K562 (cell line): ENCODE measurements around the gene SPEG. TPM values are rescaled to one million over a fixed set of nuclear protein-coding genes. Genes with fewer than 3 reads are reported as not detected.

ENCODE experiments used
- ADNP ChIP-seq: fragments of 200-800 bp; sonication (Bioruptor generic); IDR thresholded peaks from 2 replicates; pipeline ENCODE4 v1.6.1; 2016; ENCODE audit warnings: missing genetic modification characterization, missing compliant biosample characterization
- CBX2 ChIP-seq: fragments of 200-600 bp; sonication (generic); IDR thresholded peaks from one replicate; pipeline ENCODE4 v1.6.1; 2012; ENCODE audit warnings: mild to moderate bottlenecking, low read length, inconsistent platforms; ENCODE audit not compliant: insufficient read depth, poor library complexity, severe bottlenecking
- CREB1 ChIP-seq, 2 experiments: sonication (generic) in 1 of 2; formaldehyde crosslinking in 1 of 2; IDR thresholded peaks; 2 replicates each; pipeline versions ENCODE4 v1.6.1 to v1.8.0; 2012 to 2022; ENCODE audit warnings: inconsistent platforms in 1 of 2, mild to moderate bottlenecking in 1 of 2, missing genetic modification reagents in 1 of 2, moderate library complexity in 1 of 2
- MAZ ChIP-seq, 2 experiments: fragments of 450-650 bp in 1 of 2; sonication (generic) in 1 of 2; formaldehyde crosslinking; IDR thresholded peaks in 1 of 2; conservative IDR thresholded peaks in 1 of 2; 2 replicates each; pipeline versions ENCODE4 v1.4.0 to v1.5.0; 2020; ENCODE audit warnings: mild to moderate bottlenecking in 1 of 2, missing genetic modification reagents in 1 of 2
- NBN ChIP-seq: fragments of 450-650 bp; IDR thresholded peaks from 2 replicates; pipeline ENCODE4 v1.6.1; 2016; ENCODE audit warnings: low read depth, mild to moderate bottlenecking
- POLR2G ChIP-seq: fragments of 200-400 bp; formaldehyde crosslinking; IDR thresholded peaks from 2 replicates; pipeline ENCODE4 v1.6.1; 2017; ENCODE audit warnings: low read depth, mild to moderate bottlenecking, antibody characterized with exemption, low read length, moderate library complexity
- POLR2H ChIP-seq: IDR thresholded peaks from 2 replicates; pipeline ENCODE4 v1.6.1; 2016; ENCODE audit warnings: missing genetic modification characterization, low read depth, mild to moderate bottlenecking, control low read depth, missing compliant biosample characterization, moderate library complexity
- SP2 ChIP-seq: IDR thresholded peaks from 2 replicates; pipeline ENCODE4 v1.6.1; 2011; ENCODE audit warnings: mild to moderate bottlenecking, low read depth, low read length, moderate library complexity; ENCODE audit not compliant: poor library complexity, severe bottlenecking; ENCODE audit errors: extremely low read depth
- TARDBP ChIP-seq: fragments of 450-650 bp; IDR thresholded peaks from 2 replicates; pipeline ENCODE4 v1.6.1; 2016
- polyA plus RNA-seq, 8 experiments: library from polyadenylated mRNA; depleted of rRNA in 4 of 8; stranded (reverse) in 5 of 8; unstranded in 3 of 8; fragments of >200 nt; fragmentation: Nextera tagmentation in 2 of 8; fragmentation: Illumina TruSeq in 1 of 8; extraction: Ambion mirVana in 2 of 8; extraction: Trizol in 1 of 8; gene quantifications; 2 replicates each; pipeline versions ENCODE4 v1.2.1 to v1.2.3, GENCODE V29; 2011 to 2014; ENCODE audit warnings: inconsistent platforms in 1 of 8, missing spikeins in 1 of 8
- total RNA-seq, 7 experiments: library from RNA; depleted of rRNA in 6 of 7; stranded (reverse); fragments of >200 nt in 6 of 7; fragmentation: Illumina TruSeq in 2 of 7; extraction: Trizol in 2 of 7; gene quantifications; 2 replicates each; pipeline versions ENCODE4 v1.2.1 to v1.2.3, GENCODE V29; 2011 to 2021; ENCODE audit warnings: low replicate concordance in 1 of 7
- TF ChIP-seq, protein P1 (sequence below): sonication (generic); formaldehyde crosslinking; IDR thresholded peaks from 2 replicates; pipeline ENCODE4 v1.9.0; 2022; ENCODE audit warnings: mild to moderate bottlenecking, missing genetic modification reagents
- TF ChIP-seq, protein P2 (sequence below): fragments of 200-800 bp; sonication (Bioruptor generic); IDR thresholded peaks from 2 replicates; pipeline ENCODE4 v1.6.1; 2017; ENCODE audit warnings: missing genetic modification characterization, missing compliant biosample characterization
- TF ChIP-seq, protein P3 (sequence below): fragments of 450-650 bp; IDR thresholded peaks from 2 replicates; pipeline ENCODE4 v1.6.1; 2016; ENCODE audit warnings: mild to moderate bottlenecking, moderate library complexity

Gene SPEG
- total and polyA plus RNA-seq, 9 of the 15 experiments (the other 6 are each of a cell fraction or from before 2014, with no cell fraction given): 0.49 to 8.7 (median 3.0) TPM

DNA sequence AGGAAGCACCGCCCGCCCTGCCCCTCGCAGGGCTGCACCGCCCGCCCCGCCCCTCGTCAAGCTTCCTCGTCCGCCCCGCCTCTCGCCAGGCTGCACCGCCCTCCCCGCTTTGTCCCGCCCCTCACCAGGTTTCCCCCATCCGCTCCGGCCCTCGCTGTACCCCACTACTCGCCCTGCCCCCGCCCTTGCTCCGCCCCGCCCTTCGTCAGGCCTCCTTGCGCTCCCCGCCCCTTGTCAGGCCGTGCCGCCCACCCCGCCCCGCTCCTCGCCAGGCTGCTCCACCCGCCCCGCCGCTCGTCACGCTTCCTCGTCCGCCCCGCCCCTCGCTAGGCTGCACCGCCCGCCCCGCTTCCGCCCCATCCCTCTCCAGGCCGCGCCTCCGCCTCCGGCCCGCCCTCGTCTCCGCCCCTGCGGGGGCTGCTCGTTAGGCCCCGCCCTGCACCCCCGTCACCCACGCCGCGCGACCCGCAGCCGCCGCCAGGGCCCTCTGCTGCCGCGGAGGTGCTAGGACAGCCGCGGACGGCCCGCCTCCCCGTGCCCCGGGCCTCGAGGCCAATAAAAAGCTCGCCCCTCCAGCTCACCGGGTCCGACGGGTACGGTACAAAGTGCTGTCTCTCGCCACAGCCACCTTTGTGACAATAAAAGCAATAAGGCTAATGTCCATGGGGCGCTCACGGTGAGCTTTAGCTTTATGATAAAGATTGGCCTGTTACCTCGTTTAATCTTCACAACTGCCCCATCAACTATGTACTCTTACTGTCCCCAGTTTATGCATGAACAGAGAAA, 46.3 kb upstream of the SPEG start (continued):
- no peak for TF ChIP-seq POLR2H (tag)
- TF ChIP-seq, protein P1, sequence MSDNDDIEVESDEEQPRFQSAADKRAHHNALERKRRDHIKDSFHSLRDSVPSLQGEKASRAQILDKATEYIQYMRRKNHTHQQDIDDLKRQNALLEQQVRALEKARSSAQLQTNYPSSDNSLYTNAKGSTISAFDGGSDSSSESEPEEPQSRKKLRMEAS: peak; percentile 62
- no peak for TF ChIP-seq ADNP (tag)
- TF ChIP-seq POLR2G: peak; percentile 74
- TF ChIP-seq TARDBP: peak; percentile 58; the same call in 1 of the 2 replicates
- TF ChIP-seq, protein P2, sequence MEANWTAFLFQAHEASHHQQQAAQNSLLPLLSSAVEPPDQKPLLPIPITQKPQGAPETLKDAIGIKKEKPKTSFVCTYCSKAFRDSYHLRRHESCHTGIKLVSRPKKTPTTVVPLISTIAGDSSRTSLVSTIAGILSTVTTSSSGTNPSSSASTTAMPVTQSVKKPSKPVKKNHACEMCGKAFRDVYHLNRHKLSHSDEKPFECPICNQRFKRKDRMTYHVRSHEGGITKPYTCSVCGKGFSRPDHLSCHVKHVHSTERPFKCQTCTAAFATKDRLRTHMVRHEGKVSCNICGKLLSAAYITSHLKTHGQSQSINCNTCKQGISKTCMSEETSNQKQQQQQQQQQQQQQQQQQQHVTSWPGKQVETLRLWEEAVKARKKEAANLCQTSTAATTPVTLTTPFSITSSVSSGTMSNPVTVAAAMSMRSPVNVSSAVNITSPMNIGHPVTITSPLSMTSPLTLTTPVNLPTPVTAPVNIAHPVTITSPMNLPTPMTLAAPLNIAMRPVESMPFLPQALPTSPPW (CRISPR knock-in tag): peak; percentile 84
- TF ChIP-seq CREB1 (IDR thresholded peaks at IDR 0.05): peak; percentile 77
- TF ChIP-seq CREB1 (CRISPR knock-in tag; IDR thresholded peaks at IDR 0.05): peak; percentile 42; the same call in 1 of the 2 replicates
- TF ChIP-seq NBN: 0 out of 2 replicates have a peak, but pooled peaks have one; percentile 22
- peak in 1 of 2 experiments; percentile 81; a peak in 2 of 4 replicates for TF ChIP-seq MAZ (CRISPR knock-in tag; conservative IDR thresholded peaks at IDR 0.05 in 1 of 2, IDR thresholded peaks at IDR 0.05 in 1 of 2)
- TF ChIP-seq, protein P3, sequence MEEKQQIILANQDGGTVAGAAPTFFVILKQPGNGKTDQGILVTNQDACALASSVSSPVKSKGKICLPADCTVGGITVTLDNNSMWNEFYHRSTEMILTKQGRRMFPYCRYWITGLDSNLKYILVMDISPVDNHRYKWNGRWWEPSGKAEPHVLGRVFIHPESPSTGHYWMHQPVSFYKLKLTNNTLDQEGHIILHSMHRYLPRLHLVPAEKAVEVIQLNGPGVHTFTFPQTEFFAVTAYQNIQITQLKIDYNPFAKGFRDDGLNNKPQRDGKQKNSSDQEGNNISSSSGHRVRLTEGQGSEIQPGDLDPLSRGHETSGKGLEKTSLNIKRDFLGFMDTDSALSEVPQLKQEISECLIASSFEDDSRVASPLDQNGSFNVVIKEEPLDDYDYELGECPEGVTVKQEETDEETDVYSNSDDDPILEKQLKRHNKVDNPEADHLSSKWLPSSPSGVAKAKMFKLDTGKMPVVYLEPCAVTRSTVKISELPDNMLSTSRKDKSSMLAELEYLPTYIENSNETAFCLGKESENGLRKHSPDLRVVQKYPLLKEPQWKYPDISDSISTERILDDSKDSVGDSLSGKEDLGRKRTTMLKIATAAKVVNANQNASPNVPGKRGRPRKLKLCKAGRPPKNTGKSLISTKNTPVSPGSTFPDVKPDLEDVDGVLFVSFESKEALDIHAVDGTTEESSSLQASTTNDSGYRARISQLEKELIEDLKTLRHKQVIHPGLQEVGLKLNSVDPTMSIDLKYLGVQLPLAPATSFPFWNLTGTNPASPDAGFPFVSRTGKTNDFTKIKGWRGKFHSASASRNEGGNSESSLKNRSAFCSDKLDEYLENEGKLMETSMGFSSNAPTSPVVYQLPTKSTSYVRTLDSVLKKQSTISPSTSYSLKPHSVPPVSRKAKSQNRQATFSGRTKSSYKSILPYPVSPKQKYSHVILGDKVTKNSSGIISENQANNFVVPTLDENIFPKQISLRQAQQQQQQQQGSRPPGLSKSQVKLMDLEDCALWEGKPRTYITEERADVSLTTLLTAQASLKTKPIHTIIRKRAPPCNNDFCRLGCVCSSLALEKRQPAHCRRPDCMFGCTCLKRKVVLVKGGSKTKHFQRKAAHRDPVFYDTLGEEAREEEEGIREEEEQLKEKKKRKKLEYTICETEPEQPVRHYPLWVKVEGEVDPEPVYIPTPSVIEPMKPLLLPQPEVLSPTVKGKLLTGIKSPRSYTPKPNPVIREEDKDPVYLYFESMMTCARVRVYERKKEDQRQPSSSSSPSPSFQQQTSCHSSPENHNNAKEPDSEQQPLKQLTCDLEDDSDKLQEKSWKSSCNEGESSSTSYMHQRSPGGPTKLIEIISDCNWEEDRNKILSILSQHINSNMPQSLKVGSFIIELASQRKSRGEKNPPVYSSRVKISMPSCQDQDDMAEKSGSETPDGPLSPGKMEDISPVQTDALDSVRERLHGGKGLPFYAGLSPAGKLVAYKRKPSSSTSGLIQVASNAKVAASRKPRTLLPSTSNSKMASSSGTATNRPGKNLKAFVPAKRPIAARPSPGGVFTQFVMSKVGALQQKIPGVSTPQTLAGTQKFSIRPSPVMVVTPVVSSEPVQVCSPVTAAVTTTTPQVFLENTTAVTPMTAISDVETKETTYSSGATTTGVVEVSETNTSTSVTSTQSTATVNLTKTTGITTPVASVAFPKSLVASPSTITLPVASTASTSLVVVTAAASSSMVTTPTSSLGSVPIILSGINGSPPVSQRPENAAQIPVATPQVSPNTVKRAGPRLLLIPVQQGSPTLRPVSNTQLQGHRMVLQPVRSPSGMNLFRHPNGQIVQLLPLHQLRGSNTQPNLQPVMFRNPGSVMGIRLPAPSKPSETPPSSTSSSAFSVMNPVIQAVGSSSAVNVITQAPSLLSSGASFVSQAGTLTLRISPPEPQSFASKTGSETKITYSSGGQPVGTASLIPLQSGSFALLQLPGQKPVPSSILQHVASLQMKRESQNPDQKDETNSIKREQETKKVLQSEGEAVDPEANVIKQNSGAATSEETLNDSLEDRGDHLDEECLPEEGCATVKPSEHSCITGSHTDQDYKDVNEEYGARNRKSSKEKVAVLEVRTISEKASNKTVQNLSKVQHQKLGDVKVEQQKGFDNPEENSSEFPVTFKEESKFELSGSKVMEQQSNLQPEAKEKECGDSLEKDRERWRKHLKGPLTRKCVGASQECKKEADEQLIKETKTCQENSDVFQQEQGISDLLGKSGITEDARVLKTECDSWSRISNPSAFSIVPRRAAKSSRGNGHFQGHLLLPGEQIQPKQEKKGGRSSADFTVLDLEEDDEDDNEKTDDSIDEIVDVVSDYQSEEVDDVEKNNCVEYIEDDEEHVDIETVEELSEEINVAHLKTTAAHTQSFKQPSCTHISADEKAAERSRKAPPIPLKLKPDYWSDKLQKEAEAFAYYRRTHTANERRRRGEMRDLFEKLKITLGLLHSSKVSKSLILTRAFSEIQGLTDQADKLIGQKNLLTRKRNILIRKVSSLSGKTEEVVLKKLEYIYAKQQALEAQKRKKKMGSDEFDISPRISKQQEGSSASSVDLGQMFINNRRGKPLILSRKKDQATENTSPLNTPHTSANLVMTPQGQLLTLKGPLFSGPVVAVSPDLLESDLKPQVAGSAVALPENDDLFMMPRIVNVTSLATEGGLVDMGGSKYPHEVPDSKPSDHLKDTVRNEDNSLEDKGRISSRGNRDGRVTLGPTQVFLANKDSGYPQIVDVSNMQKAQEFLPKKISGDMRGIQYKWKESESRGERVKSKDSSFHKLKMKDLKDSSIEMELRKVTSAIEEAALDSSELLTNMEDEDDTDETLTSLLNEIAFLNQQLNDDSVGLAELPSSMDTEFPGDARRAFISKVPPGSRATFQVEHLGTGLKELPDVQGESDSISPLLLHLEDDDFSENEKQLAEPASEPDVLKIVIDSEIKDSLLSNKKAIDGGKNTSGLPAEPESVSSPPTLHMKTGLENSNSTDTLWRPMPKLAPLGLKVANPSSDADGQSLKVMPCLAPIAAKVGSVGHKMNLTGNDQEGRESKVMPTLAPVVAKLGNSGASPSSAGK: peak; percentile 77
- TF ChIP-seq CBX2: no peak
- peak; percentile 39 for TF ChIP-seq SP2
